Trophoblast cell (in vitro differentiated cells and primary cell): ENCODE results near the gene YIF1A.
A peak's percentile ranks its signal among the peaks of the same experiment; 100 is the strongest.
"Not testable (repeated sequence)": the region's sequence is repeated elsewhere in the genome, so short reads cannot be mapped to it uniquely, and the experiment has no call there.

Experiments
- DNase-seq, 2 donors: peaks; one replicate each; pipeline ENCODE4 v3.0.0-alpha.2; 2016
- H2AFZ ChIP-seq: 2 replicates; pipeline ENCODE4 v1.6.1; 2013; ENCODE audit warnings: low read length, moderate library complexity, mild to moderate bottlenecking; ENCODE audit not compliant: insufficient read depth, poor library complexity
- H2AK5ac ChIP-seq: 2 replicates; pipeline ENCODE4 v1.6.1; 2013; ENCODE audit warnings: mild to moderate bottlenecking, low read length
- H2BK120ac ChIP-seq: 2 replicates; pipeline ENCODE4 v1.6.1; 2013; ENCODE audit warnings: low read length, mild to moderate bottlenecking, moderate library complexity; ENCODE audit not compliant: insufficient read depth, poor library complexity
- H2BK12ac ChIP-seq: 2 replicates; pipeline ENCODE4 v1.6.1; 2013; ENCODE audit warnings: mild to moderate bottlenecking, low read length, moderate library complexity
- H2BK5ac ChIP-seq: 2 replicates; pipeline ENCODE4 v1.6.1; 2013; ENCODE audit warnings: low read length, low read depth, moderate library complexity, mild to moderate bottlenecking; ENCODE audit not compliant: poor library complexity
- H3K14ac ChIP-seq: 2 replicates; pipeline ENCODE4 v1.6.1; 2013; ENCODE audit warnings: mild to moderate bottlenecking, low read length
- H3K18ac ChIP-seq: 2 replicates; pipeline ENCODE4 v1.6.1; 2013; ENCODE audit warnings: mild to moderate bottlenecking, low read length
- H3K23ac ChIP-seq: 2 replicates; pipeline ENCODE4 v1.6.1; 2013; ENCODE audit warnings: low read length
- H3K27ac ChIP-seq: 2 replicates; pipeline ENCODE4 v1.5.1; 2013; ENCODE audit warnings: low read depth, mild to moderate bottlenecking, inconsistent platforms, low read length, moderate library complexity
- H3K27me3 ChIP-seq: 2 replicates; pipeline ENCODE4 v1.6.1; 2013; ENCODE audit warnings: inconsistent platforms, mild to moderate bottlenecking, low read length, moderate library complexity; ENCODE audit not compliant: insufficient read depth
- H3K36me3 ChIP-seq, 2 experiments: 1 replicate in 1 of 2; 2 replicates in 1 of 2; pipeline ENCODE4 v1.6.1; 2013; ENCODE audit warnings: low read length in 2 of 2, mild to moderate bottlenecking in 2 of 2, moderate library complexity in 1 of 2; ENCODE audit not compliant: insufficient read depth in 2 of 2, control insufficient read depth in 1 of 2
- H3K4ac ChIP-seq: 2 replicates; pipeline ENCODE4 v1.6.1; 2013; ENCODE audit warnings: low read depth, mild to moderate bottlenecking, low read length, moderate library complexity
- H3K4me1 ChIP-seq, 2 experiments: 1 replicate in 1 of 2; 2 replicates in 1 of 2; pipeline ENCODE4 v1.6.1; 2013; ENCODE audit warnings: low read length in 2 of 2, mild to moderate bottlenecking in 2 of 2, moderate library complexity in 1 of 2; ENCODE audit not compliant: insufficient read depth in 2 of 2, control insufficient read depth in 1 of 2
- H3K4me2 ChIP-seq: 2 replicates; pipeline ENCODE4 v1.6.1; 2013; ENCODE audit warnings: inconsistent platforms, mild to moderate bottlenecking, low read length, moderate library complexity
- H3K4me3 ChIP-seq: 2 replicates; pipeline ENCODE4 v1.5.1; 2013; ENCODE audit warnings: mild to moderate bottlenecking, low read depth, low read length, inconsistent platforms
- H3K79me1 ChIP-seq: one replicate; pipeline ENCODE4 v1.6.1; 2013; ENCODE audit warnings: low read length
- H3K79me2 ChIP-seq: 2 replicates; pipeline ENCODE4 v1.6.1; 2013; ENCODE audit warnings: low read length, mild to moderate bottlenecking; ENCODE audit not compliant: control insufficient read depth, insufficient read depth, poor library complexity
- H3K9ac ChIP-seq: 2 replicates; pipeline ENCODE4 v1.6.1; 2013; ENCODE audit warnings: mild to moderate bottlenecking, low read length
- H3K9me3 ChIP-seq: 2 replicates; pipeline ENCODE4 v1.6.1; 2013; ENCODE audit warnings: low read depth, mild to moderate bottlenecking, control low read depth, inconsistent platforms, low read length; ENCODE audit not compliant: insufficient read depth
- H4K12ac ChIP-seq: 2 replicates; pipeline ENCODE4 v1.6.1; 2013; ENCODE audit warnings: low read depth, mild to moderate bottlenecking, low read length, moderate library complexity
- H4K8ac ChIP-seq: 2 replicates; pipeline ENCODE4 v1.6.1; 2013; ENCODE audit warnings: low read depth, mild to moderate bottlenecking, low read length, moderate library complexity
- H4K91ac ChIP-seq: one replicate; pipeline ENCODE4 v1.6.1; 2013; ENCODE audit warnings: low read depth, mild to moderate bottlenecking, low read length, moderate library complexity
- WGBS: extraction: QIAGEN DNeasy Blood & Tissue Kit; methylation state at CpG from one replicate; pipeline ENCODE4 v1.1.7; 2013; ENCODE audit warnings: missing lambda C conversion rate; ENCODE audit not compliant: insufficient read length, insufficient coverage; ENCODE audit errors: extremely low coverage; 5-methylcytosine and 5-hydroxymethylcytosine counted together

YIF1A gene

DNA sequence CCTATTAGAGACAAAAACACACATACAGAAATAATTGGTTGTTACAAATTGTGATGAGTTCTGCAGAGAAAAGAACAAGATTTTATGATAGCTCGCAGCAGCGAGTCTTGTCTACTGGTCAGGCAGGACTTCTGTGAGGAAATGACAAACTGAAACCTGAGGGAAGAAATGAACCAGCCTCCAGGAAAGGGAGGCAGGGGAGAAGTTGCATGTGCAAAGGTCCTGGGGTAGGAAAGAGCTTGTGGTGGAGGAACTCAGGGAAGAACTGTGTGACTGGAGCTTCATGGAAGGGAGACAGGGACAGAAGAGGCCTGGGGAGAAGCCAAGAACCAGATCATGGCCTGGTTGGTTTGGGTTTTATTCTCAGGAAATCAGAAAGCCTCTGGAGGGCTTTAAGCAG lies 29.7 kb downstream of the YIF1A start:
- H4K8ac ChIP-seq: no peak overlapping the region
- no peak overlapping the region for H4K12ac ChIP-seq
- no peak overlapping the region for H2BK12ac ChIP-seq
- H2BK120ac ChIP-seq: no peak overlapping the region
- H2AK5ac ChIP-seq: no peak overlapping the region
- H3K4me2 ChIP-seq: no peak overlapping the region
- H3K79me2 ChIP-seq: peaks cover 10% of the 10 kb centered on the region
- no peak overlapping the region for H3K27ac ChIP-seq
- no peak overlapping the region for H3K4me3 ChIP-seq
- H3K9ac ChIP-seq: no peak overlapping the region
- no peaks in the 10 kb centered on the region for H3K27me3 ChIP-seq
- peaks cover 41 to 44% of the 10 kb centered on the region in 2 experiments for H3K36me3 ChIP-seq
- H2BK5ac ChIP-seq: no peak overlapping the region
- H3K4me1 ChIP-seq: peaks cover 5 to 12% of the 10 kb centered on the region in 2 experiments
- H4K91ac ChIP-seq: no peak overlapping the region
- no peak overlapping the region for H3K14ac ChIP-seq
- no peaks in the 10 kb centered on the region for H3K9me3 ChIP-seq
- no peak overlapping the region for H3K18ac ChIP-seq
- peaks cover 12% of the 10 kb centered on the region for H3K79me1 ChIP-seq
- DNase-seq: no peak
- no peak overlapping the region for H3K4ac ChIP-seq
- no peak overlapping the region for H2AFZ ChIP-seq
- no CpG with 5 or more reads among the region's 2 CpGs for WGBS
- no peak overlapping the region for H3K23ac ChIP-seq

- peak overlapping the region; percentile 86 for H2AK5ac ChIP-seq
- peak overlapping the region; percentile 94 for H3K4me2 ChIP-seq
- H3K4me3 ChIP-seq: peak overlapping the region; percentile 87
- peak overlapping the region; percentile 7 for H4K91ac ChIP-seq
- no peak overlapping the region for H2BK5ac ChIP-seq
- peak overlapping the region; percentile 18 for H2BK120ac ChIP-seq
- H3K9me3 ChIP-seq: no peaks in the 10 kb centered on the region
- peaks cover 5 to 12% of the 10 kb centered on the region in 2 experiments for H3K4me1 ChIP-seq
- peaks cover 10% of the 10 kb centered on the region for H3K79me2 ChIP-seq
- H2BK12ac ChIP-seq: no peak overlapping the region
- no peak for DNase-seq
- no peak overlapping the region for H3K27ac ChIP-seq
- peak overlapping the region; percentile 67 for H3K18ac ChIP-seq
- H3K23ac ChIP-seq: no peak overlapping the region
- H3K9ac ChIP-seq: peak overlapping the region; percentile 79
- peaks cover 12% of the 10 kb centered on the region for H3K79me1 ChIP-seq
- H3K36me3 ChIP-seq: peaks cover 34 to 37% of the 10 kb centered on the region in 2 experiments
- peak overlapping the region; percentile 89 for H2AFZ ChIP-seq
- no CpG with 5 or more reads among the region's 28 CpGs for WGBS
- peak overlapping the region; percentile 85 for H3K14ac ChIP-seq
- H3K27me3 ChIP-seq: no peaks in the 10 kb centered on the region
- H3K4ac ChIP-seq: peak overlapping the region; percentile 42
- H4K8ac ChIP-seq: peak overlapping the region; percentile 54
- peak overlapping the region; percentile 95 for H4K12ac ChIP-seq
These were observed 30.5 kb downstream of the YIF1A start for GRCh38 chr11:66258473-66258893.

DNA sequence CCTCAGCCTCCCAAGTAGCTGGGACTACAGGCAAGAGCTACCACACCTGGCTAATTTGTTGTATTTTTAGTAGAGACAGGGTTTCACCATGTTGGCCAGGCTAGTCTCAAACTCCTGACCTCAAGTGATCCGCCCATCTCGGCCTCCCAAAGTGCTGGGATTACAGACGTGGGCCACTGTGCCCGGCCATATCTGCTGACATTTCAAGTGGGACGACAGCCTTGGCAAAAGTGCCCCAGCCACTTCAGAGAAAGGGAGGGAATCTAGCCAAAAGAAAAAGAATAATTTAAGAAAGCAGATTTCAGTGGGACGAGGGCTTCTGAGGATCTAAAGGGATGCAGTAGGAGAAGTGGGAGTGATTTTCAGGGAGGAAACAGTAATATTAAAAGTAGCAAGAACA lies 35.9 kb downstream of the YIF1A start:
- not testable (repeated sequence) for H3K4ac ChIP-seq, H3K9ac ChIP-seq, H3K79me2 ChIP-seq, H2BK5ac ChIP-seq, H3K4me2 ChIP-seq, H2AK5ac ChIP-seq, H3K27ac ChIP-seq, H3K4me3 ChIP-seq, H3K9me3 ChIP-seq, H2AFZ ChIP-seq, H2BK120ac ChIP-seq, H3K4me1 ChIP-seq, H3K23ac ChIP-seq, H4K91ac ChIP-seq, DNase-seq, H4K12ac ChIP-seq, H3K14ac ChIP-seq, H3K79me1 ChIP-seq, H2BK12ac ChIP-seq, H3K27me3 ChIP-seq, H3K18ac ChIP-seq, H4K8ac ChIP-seq
- H3K36me3 ChIP-seq: peaks cover 19 to 20% of the 10 kb centered on the region in 2 experiments
- no CpG with 5 or more reads among the region's 6 CpGs for WGBS

GRCh38 chr11:66251809-66252208 lies 37.1 kb downstream of the YIF1A start:
- Histone ChIP-seq H3K27me3 (no peaks in the 10 kb centered on the region), H4K8ac (no peak overlapping the region), H3K9ac (peak overlapping the region; percentile 45), H3K36me3 (peaks cover 19 to 28% of the 10 kb centered on the region in 2 experiments), H3K4me1 (peaks cover 0 to 2% of the 10 kb centered on the region in 2 experiments), H4K12ac (no peak overlapping the region), H3K4me2 (no peak overlapping the region), H3K14ac (no peak overlapping the region), H3K4me3 (no peak overlapping the region), H3K79me1 (no peaks in the 10 kb centered on the region), H2BK120ac (no peak overlapping the region), H3K4ac (no peak overlapping the region), H2BK5ac (no peak overlapping the region), H3K79me2 (no peaks in the 10 kb centered on the region), H2AK5ac (no peak overlapping the region), H3K18ac (no peak overlapping the region), H3K9me3 (no peaks in the 10 kb centered on the region), H2AFZ (no peak overlapping the region), H3K23ac (no peak overlapping the region), H2BK12ac (no peak overlapping the region), H4K91ac (no peak overlapping the region), H3K27ac (no peak overlapping the region)
- no peak for DNase-seq
- WGBS: no CpG with 5 or more reads among the region's 7 CpGs
